ENCODE results near the gene GLYATL1B.
A peak's percentile ranks its signal among the peaks of the same experiment; 100 is the strongest.

GLYATL1B gene

DNA sequence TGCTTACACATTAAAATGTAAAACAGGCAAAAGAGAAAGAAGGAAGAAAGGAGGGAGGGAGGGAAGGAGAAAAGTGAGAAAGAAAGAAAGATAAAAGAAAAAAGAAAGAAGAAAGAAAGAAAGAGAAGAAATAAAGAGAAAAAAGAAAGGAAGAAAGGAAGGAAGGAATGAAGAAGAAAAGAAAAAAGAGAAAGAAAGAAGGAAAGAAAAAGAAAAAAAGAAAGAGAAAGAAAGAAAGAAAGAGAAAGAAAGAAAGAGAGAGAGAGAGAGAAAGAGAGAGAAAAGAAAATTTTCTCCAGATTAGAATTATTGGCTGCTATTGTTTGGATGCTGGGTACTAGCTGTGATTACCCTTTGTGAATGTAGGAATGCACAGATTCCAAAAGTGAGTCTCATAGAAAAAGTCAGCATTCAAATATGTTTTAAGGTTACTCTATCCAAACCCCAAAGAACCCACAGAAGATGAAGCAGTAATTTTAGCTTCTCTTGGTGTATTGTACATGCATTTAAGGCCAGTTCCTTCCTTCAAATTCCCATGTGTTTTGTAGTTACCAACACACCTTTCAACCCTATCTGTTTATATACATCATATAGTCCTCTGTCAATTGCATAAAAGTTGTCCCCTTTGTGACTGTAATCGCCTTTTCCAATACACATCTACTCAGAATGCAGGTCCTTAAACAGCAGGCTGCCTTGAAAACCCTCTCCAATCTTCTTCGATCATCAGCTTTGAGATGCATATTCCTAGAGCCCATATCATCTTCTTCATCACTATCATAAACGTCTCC is 55.8 kb downstream of the GLYATL1B start:
- intact Hi-C loops (cut with DNase I), result no loop called here
- DNase-seq, result no peak

DNA sequence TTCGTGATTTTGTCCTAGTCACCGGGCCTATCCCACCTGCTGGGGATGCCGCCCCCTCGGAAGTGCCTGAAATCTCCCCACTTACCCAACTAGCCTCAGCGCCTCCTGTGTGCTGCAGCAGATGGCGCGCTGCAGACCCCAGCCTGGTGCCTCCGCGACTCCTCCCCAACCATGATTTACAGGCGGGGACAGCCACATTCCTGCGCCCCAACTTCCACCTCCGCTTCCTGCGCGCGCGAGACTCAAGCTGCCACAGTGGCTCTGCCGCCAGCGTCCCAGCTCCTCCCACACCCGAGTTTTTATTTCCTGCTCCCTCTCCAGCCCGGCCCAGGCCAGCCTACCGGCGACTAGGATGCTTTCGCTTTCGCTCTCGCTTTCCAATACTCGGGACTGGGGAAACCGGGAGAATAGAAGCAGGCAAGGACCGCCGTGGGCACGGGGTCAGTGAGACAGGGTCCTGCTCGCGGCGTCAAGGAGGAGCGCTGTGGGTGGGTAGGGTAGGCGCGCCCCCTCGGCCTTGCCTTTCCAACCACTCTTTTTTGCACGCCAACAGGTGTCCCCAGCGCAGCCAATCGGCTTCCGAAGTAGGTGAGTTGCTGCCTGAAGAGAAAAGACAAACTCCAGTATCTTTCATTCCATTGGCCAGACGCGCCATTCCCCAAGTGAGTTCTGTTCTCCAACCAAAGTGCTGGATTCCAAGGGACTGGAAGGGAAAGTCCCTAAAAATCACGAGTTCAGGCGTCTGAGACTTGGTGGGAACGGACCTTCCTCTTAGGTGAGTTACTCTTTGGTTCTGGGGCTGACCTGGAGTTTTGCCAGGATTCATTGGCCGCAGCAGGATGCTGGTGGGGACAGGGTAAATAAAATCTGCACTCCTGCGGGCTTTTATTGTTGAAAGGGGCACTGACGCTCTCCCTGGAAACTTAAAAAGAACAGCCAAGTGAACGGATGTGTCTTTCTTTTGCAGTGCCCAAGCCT is 56.7 kb downstream of the GLYATL1B start, which contains the start of gene FAM111A:
TSS of gene FAM111A (plus strand) at position 327 of the 978 bp plus-strand sequence. CDS start 6,017 bp downstream, outside the sequence.
- peak; percentile 53 to 88 (median 74) for DNase-seq
- intact Hi-C loops (cut with DNase I), result no loop called here

DNA sequence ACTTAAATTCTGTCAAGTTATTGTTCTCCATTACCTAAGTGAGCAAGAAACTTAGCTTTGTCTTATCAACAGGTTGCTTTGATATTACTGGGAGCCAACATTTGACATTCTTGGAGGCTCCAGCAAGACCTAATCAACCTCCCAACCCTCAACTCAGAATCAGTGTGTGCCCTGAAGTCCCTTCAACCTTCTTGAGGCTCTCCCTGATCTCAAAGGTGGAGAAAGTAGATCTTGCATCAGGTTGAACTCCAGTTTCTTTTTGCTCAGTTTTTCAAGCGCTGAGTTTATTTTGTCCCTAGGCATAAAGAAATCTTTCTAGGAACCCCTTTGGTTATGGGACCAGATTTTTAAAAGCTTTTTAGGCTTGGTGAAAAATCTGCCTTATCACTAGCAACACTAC is 58.0 kb downstream of the GLYATL1B start:
- intact Hi-C loops (cut with DNase I), result no loop called here
- DNase-seq, result no peak
